H9 (cell line): ENCODE results near the gene KRTDAP. TPM values are rescaled to one million over a fixed set of nuclear protein-coding genes. Genes with fewer than 3 reads are reported as not detected.

ENCODE experiments used
- DNase-seq: peaks from one replicate; pipeline ENCODE4 v3.0.0-alpha.2; 2017
- H2AFZ ChIP-seq: one replicate; pipeline ENCODE4 v1.6.1; 2013; ENCODE audit warnings: mild to moderate bottlenecking, low read length, control low read depth, moderate library complexity
- H2AK5ac ChIP-seq: 2 replicates; pipeline ENCODE4 v1.6.1; 2013; ENCODE audit warnings: low read length, control low read depth, mixed read lengths; ENCODE audit not compliant: insufficient read length
- H2BK120ac ChIP-seq: one replicate; pipeline ENCODE4 v1.6.1; 2013; ENCODE audit warnings: low read depth, mild to moderate bottlenecking, low read length, control low read depth, inconsistent platforms; ENCODE audit not compliant: poor library complexity, severe bottlenecking
- H2BK12ac ChIP-seq: 2 replicates; pipeline ENCODE4 v1.6.1; 2013; ENCODE audit warnings: low read length, control low read depth, mixed read lengths, low read depth; ENCODE audit not compliant: insufficient read length
- H2BK15ac ChIP-seq: 2 replicates; pipeline ENCODE4 v1.6.1; 2013; ENCODE audit warnings: low read depth, low read length, control low read depth
- H2BK20ac ChIP-seq: one replicate; pipeline ENCODE4 v1.6.1; 2013; ENCODE audit warnings: low read depth, mild to moderate bottlenecking, low read length, control low read depth, inconsistent platforms; ENCODE audit not compliant: poor library complexity, severe bottlenecking
- H2BK5ac ChIP-seq: 2 replicates; pipeline ENCODE4 v1.6.1; 2013; ENCODE audit warnings: low read length, control low read depth, mixed read lengths; ENCODE audit not compliant: insufficient read length
- H3K14ac ChIP-seq: 2 replicates; pipeline ENCODE4 v1.6.1; 2013; ENCODE audit warnings: low read length, control low read depth; ENCODE audit not compliant: insufficient read depth
- H3K18ac ChIP-seq: 2 replicates; pipeline ENCODE4 v1.6.1; 2013; ENCODE audit warnings: low read depth, mild to moderate bottlenecking, mixed read lengths, low read length, control low read depth; ENCODE audit not compliant: insufficient read length
- H3K23ac ChIP-seq: 2 replicates; pipeline ENCODE4 v1.6.1; 2013; ENCODE audit warnings: low read length, control low read depth, mixed read lengths, low read depth; ENCODE audit not compliant: insufficient read length
- H3K23me2 ChIP-seq: 2 replicates; pipeline ENCODE4 v1.6.1; 2013; ENCODE audit warnings: low read depth, mild to moderate bottlenecking, mixed read lengths, low read length, control low read depth; ENCODE audit not compliant: insufficient read length, poor library complexity, severe bottlenecking
- H3K27ac ChIP-seq: 2 replicates; pipeline ENCODE4 v1.5.1; 2013; ENCODE audit warnings: low read length, control low read depth, mixed read lengths, low read depth; ENCODE audit not compliant: insufficient read length
- H3K27me3 ChIP-seq: 2 replicates; pipeline ENCODE4 v1.6.1; 2013; ENCODE audit warnings: low read length, control low read depth, inconsistent platforms; ENCODE audit not compliant: insufficient read depth
- H3K4ac ChIP-seq: 2 replicates; pipeline ENCODE4 v1.6.1; 2013; ENCODE audit warnings: low read depth, mild to moderate bottlenecking, control low read depth, inconsistent platforms, low read length, moderate library complexity
- H3K4me1 ChIP-seq: 2 replicates; pipeline ENCODE4 v1.6.1; 2013; ENCODE audit warnings: low read length, control low read depth, inconsistent platforms; ENCODE audit not compliant: insufficient read depth
- H3K4me2 ChIP-seq: 2 replicates; pipeline ENCODE4 v1.6.1; 2013; ENCODE audit warnings: low read length, control low read depth, mixed read lengths; ENCODE audit not compliant: insufficient read length, insufficient read depth
- H3K56ac ChIP-seq: 2 replicates; pipeline ENCODE4 v1.6.1; 2013; ENCODE audit warnings: low read depth, mild to moderate bottlenecking, mixed read lengths, low read length, control low read depth; ENCODE audit not compliant: insufficient read length
- H3K79me1 ChIP-seq: 2 replicates; pipeline ENCODE4 v1.6.1; 2013; ENCODE audit warnings: low read depth, mild to moderate bottlenecking, moderate library complexity, low read length, control low read depth, inconsistent platforms; ENCODE audit not compliant: insufficient read depth, poor library complexity, severe bottlenecking
- H3K79me2 ChIP-seq: 2 replicates; pipeline ENCODE4 v1.6.1; 2013; ENCODE audit warnings: low read length, control low read depth, inconsistent platforms; ENCODE audit not compliant: insufficient read depth
- H3K9ac ChIP-seq: 2 replicates; pipeline ENCODE4 v1.6.1; 2013; ENCODE audit warnings: low read length, control low read depth, mixed read lengths; ENCODE audit not compliant: insufficient read length; ENCODE audit errors: extremely low read depth
- H3K9me3 ChIP-seq: one replicate; pipeline ENCODE4 v1.6.1; 2013; ENCODE audit warnings: low read depth, low read length, inconsistent platforms; ENCODE audit not compliant: control insufficient read depth
- H3T11ph ChIP-seq: one replicate; pipeline ENCODE4 v1.6.1; 2013; ENCODE audit warnings: mild to moderate bottlenecking, low read length, control low read depth, inconsistent platforms
- H4K20me1 ChIP-seq: one replicate; pipeline ENCODE4 v1.6.1; 2013; ENCODE audit not compliant: control insufficient read depth, insufficient read length, insufficient read depth
- H4K5ac ChIP-seq: 2 replicates; pipeline ENCODE4 v1.6.1; 2013; ENCODE audit warnings: low read depth, mild to moderate bottlenecking, mixed read lengths, low read length, control low read depth; ENCODE audit not compliant: insufficient read length
- H4K8ac ChIP-seq: replicated peaks from 2 replicates; pipeline ENCODE4 v1.6.1; 2013; ENCODE audit warnings: low read length, control low read depth, mixed read lengths, low read depth; ENCODE audit not compliant: insufficient read length
- H4K91ac ChIP-seq: 2 replicates; pipeline ENCODE4 v1.6.1; 2013; ENCODE audit warnings: low read depth, mild to moderate bottlenecking, moderate library complexity, mixed read lengths, low read length, control low read depth; ENCODE audit not compliant: insufficient read length
- H3K27ac Mint-ChIP-seq, 3 experiments: 2 replicates in 2 of 3; 3 replicates in 1 of 3; pipeline ENCODE4 v1.8.0; 2020 to 2021; ENCODE audit warnings: mixed read lengths in 3 of 3, mild to moderate bottlenecking in 1 of 3, moderate library complexity in 1 of 3
- H3K27me3 Mint-ChIP-seq: 2 replicates; pipeline ENCODE4 v1.8.0; 2021; ENCODE audit warnings: low read depth, mild to moderate bottlenecking, moderate library complexity, mixed read lengths
- H3K36me3 Mint-ChIP-seq, 3 experiments: 2 replicates in 2 of 3; 3 replicates in 1 of 3; pipeline ENCODE4 v1.8.0; 2020 to 2021; ENCODE audit warnings: low read depth in 3 of 3, mixed read lengths in 3 of 3; ENCODE audit not compliant: insufficient read depth in 1 of 3
- H3K4me1 Mint-ChIP-seq, 2 experiments: 2 replicates each; pipeline ENCODE4 v1.8.0; 2020; ENCODE audit warnings: mixed read lengths in 2 of 2
- H3K4me3 Mint-ChIP-seq, 2 experiments: 2 replicates in 1 of 2; 3 replicates in 1 of 2; pipeline ENCODE4 v1.8.0; 2020 to 2021; ENCODE audit warnings: mild to moderate bottlenecking in 2 of 2, mixed read lengths in 2 of 2, moderate library complexity in 1 of 2
- H3K9me3 Mint-ChIP-seq, 2 experiments: 2 replicates in 1 of 2; 3 replicates in 1 of 2; pipeline ENCODE4 v1.8.0; 2020; ENCODE audit warnings: mild to moderate bottlenecking in 2 of 2, mixed read lengths in 2 of 2, moderate library complexity in 1 of 2
- WGBS: extraction: QIAGEN DNeasy Blood & Tissue Kit; methylation state at CpG from one replicate; pipeline ENCODE4 v1.1.7; 2013; ENCODE audit warnings: missing lambda C conversion rate, low lambda C conversion rate, mixed read lengths; ENCODE audit not compliant: insufficient read length; ENCODE audit errors: extremely low coverage; 5-methylcytosine and 5-hydroxymethylcytosine counted together
- total RNA-seq: library from RNA; stranded (reverse); gene quantifications from 2 replicates; pipeline ENCODE4 v1.2.1, GENCODE V29; 2021
- TF ChIP-seq, protein P1 (sequence below): fragments of 200-600 bp; sonication (generic); conservative IDR thresholded peaks from 3 replicates; pipeline ENCODE4 v1.8.0; 2021; ENCODE audit warnings: antibody characterized with exemption, mild to moderate bottlenecking

KRTDAP gene
- total RNA-seq, 1 experiment from 2014 or later: 0.87 TPM

DNA sequence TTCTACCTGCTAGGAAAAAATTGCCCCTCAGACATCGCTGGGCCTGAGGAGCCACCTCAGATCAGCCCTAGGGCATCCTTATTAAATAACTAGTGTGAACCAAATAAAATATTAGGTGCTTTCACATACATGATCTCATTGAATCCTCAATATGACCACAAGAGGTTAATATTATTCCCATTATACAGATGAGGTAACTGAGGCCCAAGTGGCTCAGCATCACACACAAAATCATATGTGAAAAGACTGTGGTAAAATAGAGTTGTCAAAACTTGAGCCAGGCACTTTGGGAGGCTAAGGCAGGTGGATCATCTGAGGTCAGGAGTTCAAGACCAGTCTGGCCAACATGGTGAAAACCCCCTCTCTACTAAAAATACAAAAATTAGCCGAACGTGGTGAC is 26.0 kb upstream of the KRTDAP start:
- H3K27me3 Mint-ChIP-seq: peaks cover 37% of the 10 kb centered on the region
- H4K8ac ChIP-seq: no peak overlapping the region
- H3K23ac ChIP-seq: no peak overlapping the region
- DNase-seq: no peak
- no peak overlapping the region for H3K27ac Mint-ChIP-seq
- H3K36me3 Mint-ChIP-seq: no peaks in the 10 kb centered on the region; a peak in 1 of 7 replicates
- no peaks in the 10 kb centered on the region; a peak in 1 of 5 replicates for H3K9me3 Mint-ChIP-seq
- no peak overlapping the region for H2BK12ac ChIP-seq
- no peak overlapping the region for H3K18ac ChIP-seq
- TF ChIP-seq, protein P1, sequence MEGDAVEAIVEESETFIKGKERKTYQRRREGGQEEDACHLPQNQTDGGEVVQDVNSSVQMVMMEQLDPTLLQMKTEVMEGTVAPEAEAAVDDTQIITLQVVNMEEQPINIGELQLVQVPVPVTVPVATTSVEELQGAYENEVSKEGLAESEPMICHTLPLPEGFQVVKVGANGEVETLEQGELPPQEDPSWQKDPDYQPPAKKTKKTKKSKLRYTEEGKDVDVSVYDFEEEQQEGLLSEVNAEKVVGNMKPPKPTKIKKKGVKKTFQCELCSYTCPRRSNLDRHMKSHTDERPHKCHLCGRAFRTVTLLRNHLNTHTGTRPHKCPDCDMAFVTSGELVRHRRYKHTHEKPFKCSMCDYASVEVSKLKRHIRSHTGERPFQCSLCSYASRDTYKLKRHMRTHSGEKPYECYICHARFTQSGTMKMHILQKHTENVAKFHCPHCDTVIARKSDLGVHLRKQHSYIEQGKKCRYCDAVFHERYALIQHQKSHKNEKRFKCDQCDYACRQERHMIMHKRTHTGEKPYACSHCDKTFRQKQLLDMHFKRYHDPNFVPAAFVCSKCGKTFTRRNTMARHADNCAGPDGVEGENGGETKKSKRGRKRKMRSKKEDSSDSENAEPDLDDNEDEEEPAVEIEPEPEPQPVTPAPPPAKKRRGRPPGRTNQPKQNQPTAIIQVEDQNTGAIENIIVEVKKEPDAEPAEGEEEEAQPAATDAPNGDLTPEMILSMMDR: no peak
- H2AFZ ChIP-seq: no peak overlapping the region
- H4K5ac ChIP-seq: no peak overlapping the region
- no peak overlapping the region for H2BK20ac ChIP-seq
- H3K79me2 ChIP-seq: no peaks in the 10 kb centered on the region
- no peaks in the 10 kb centered on the region; the same call in none of the 2 replicates for H3K27me3 ChIP-seq
- H3K4me2 ChIP-seq: no peak overlapping the region
- no peak overlapping the region for H2BK5ac ChIP-seq
- no peaks in the 10 kb centered on the region for H3K9me3 ChIP-seq
- no peak overlapping the region for H3K14ac ChIP-seq
- no peak overlapping the region for H4K91ac ChIP-seq
- peaks cover 18 to 35% of the 10 kb centered on the region in 2 experiments for H3K4me1 Mint-ChIP-seq
- H3K23me2 ChIP-seq: peaks cover 4% of the 10 kb centered on the region
- no peak overlapping the region for H3K4ac ChIP-seq
- no peaks in the 10 kb centered on the region for H4K20me1 ChIP-seq
- H3K4me1 ChIP-seq: no peaks in the 10 kb centered on the region
- no peak overlapping the region for H2AK5ac ChIP-seq
- no peak overlapping the region for H2BK15ac ChIP-seq
- H3K27ac ChIP-seq: no peak overlapping the region
- H3K4me3 Mint-ChIP-seq: no peak overlapping the region
- H2BK120ac ChIP-seq: no peak overlapping the region
- H3K9ac ChIP-seq: no peak overlapping the region
- no peak overlapping the region for H3K56ac ChIP-seq
- no peak overlapping the region for H3T11ph ChIP-seq
- WGBS: no CpG with 5 or more reads among the region's 3 CpGs
- H3K79me1 ChIP-seq: no peaks in the 10 kb centered on the region
